Measurements from ENCODE around the gene USP17L24. TPM values are rescaled to one million over a fixed set of nuclear protein-coding genes. Genes with fewer than 3 reads are reported as not detected.

USP17L24 gene
- total RNA-seq, 2 experiments from 2014 or later: not detected

Other genes starting within 250 kb of the USP17L24 start
- not detected for gene FAM90A26, start 154.8 kb upstream of the USP17L24 start, total RNA-seq
- gene USP17L10, start 114.5 kb upstream of the USP17L24 start, total RNA-seq: not detected
- not detected for gene USP17L11, start 109.8 kb upstream of the USP17L24 start, total RNA-seq
- gene USP17L12, start 105.0 kb upstream of the USP17L24 start, total RNA-seq: not detected
- not detected for gene USP17L13, start 100.3 kb upstream of the USP17L24 start, total RNA-seq
- gene USP17L15, start 90.8 kb upstream of the USP17L24 start, total RNA-seq: not detected
- not detected for gene USP17L17, start 81.3 kb upstream of the USP17L24 start, total RNA-seq
- not detected for gene USP17L18, start 76.5 kb upstream of the USP17L24 start, total RNA-seq
- gene USP17L19, start 71.8 kb upstream of the USP17L24 start, total RNA-seq: not detected
- not detected for gene USP17L20, start 67.0 kb upstream of the USP17L24 start, total RNA-seq
- not detected for gene USP17L21, start 62.3 kb upstream of the USP17L24 start, total RNA-seq
- not detected for gene USP17L22, start 57.5 kb upstream of the USP17L24 start, total RNA-seq
- not detected for gene USP17L25, start 4.7 kb downstream of the USP17L24 start, total RNA-seq
- not detected for gene USP17L26, start 9.5 kb downstream of the USP17L24 start, total RNA-seq
- not detected for gene USP17L5, start 14.2 kb downstream of the USP17L24 start, total RNA-seq
- gene USP17L27, start 19.0 kb downstream of the USP17L24 start, total RNA-seq: not detected
- not detected for gene USP17L28, start 23.7 kb downstream of the USP17L24 start, total RNA-seq
- gene USP17L29, start 28.5 kb downstream of the USP17L24 start, total RNA-seq: not detected
- gene USP17L30, start 38.0 kb downstream of the USP17L24 start, total RNA-seq: not detected
- gene DEFB131A, start 119.2 kb downstream of the USP17L24 start, total RNA-seq: not detected